ENCODE data around the gene CHAF1B. TPM values are rescaled to one million over a fixed set of nuclear protein-coding genes. Genes with fewer than 3 reads are reported as not detected.
"Not testable (repeated sequence)": the region's sequence is repeated elsewhere in the genome, so short reads cannot be mapped to it uniquely, and the experiment has no call there.

CHAF1B gene
- polyA plus RNA-seq (2012; ENCODE audit: insufficient read depth, insufficient read length, low read depth), result 2.8 TPM

DNA sequence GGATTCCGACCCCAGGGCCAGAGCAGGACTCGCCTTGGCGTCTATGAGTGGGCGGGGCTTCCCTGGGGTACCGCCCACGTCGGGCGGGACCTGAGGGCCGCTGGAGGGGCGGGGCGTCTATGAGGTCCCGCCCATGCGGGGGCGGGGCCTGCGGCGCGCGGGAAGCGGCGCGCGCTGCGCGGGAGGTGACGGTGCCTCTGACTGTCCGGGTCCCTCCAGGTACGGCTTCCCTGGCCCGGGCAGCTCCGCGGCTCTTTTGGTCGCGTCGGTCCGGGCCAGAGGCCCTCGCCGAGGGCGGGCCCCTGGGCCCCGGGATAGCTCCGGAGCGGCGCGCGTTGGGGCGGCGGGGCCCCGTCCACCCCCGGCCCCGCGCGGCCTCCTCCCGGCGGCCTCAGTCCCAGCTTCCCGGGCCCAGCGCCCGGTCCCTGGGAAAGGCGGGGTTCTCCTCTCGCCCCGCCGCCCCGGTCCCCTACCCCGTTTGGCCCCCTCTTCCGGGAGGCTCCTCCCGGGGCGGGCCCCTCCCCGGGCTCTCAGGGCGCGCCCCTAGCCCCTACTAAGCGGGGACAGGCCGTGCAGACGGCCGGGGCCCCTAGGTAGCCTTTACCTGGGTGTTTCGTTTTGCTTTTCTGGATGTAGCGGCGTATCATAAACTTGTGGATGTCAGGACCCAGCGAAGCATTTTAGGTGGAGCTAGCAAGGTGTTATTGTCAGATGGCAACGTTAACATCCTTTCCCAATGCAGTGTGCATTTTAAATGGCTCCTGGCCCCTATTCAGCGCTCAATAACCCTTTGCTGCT is at the start of gene CHAF1B:
TSS of gene CHAF1B (plus strand) at position 160 of the 798 bp plus-strand sequence. CDS start 745 bp downstream, outside the sequence.
- H3K9me3 ChIP-seq, result no peaks in the 10 kb centered on the region
- DNase-seq, result peak; percentile 92
- peaks cover 7% of the 10 kb centered on the region for H3K36me3 ChIP-seq
- no peaks in the 10 kb centered on the region for H3K27me3 ChIP-seq
- TF ChIP-seq, protein P1, sequence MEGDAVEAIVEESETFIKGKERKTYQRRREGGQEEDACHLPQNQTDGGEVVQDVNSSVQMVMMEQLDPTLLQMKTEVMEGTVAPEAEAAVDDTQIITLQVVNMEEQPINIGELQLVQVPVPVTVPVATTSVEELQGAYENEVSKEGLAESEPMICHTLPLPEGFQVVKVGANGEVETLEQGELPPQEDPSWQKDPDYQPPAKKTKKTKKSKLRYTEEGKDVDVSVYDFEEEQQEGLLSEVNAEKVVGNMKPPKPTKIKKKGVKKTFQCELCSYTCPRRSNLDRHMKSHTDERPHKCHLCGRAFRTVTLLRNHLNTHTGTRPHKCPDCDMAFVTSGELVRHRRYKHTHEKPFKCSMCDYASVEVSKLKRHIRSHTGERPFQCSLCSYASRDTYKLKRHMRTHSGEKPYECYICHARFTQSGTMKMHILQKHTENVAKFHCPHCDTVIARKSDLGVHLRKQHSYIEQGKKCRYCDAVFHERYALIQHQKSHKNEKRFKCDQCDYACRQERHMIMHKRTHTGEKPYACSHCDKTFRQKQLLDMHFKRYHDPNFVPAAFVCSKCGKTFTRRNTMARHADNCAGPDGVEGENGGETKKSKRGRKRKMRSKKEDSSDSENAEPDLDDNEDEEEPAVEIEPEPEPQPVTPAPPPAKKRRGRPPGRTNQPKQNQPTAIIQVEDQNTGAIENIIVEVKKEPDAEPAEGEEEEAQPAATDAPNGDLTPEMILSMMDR (IDR thresholded peaks at IDR 0.05; ENCODE audit: low read depth, low read length), result no peak
- no peaks in the 10 kb centered on the region for H3K4me1 ChIP-seq
- peak within 1 kb of the TSS; percentile 61 for H3K4me3 ChIP-seq (ENCODE audit: low read depth, low read length)

DNA sequence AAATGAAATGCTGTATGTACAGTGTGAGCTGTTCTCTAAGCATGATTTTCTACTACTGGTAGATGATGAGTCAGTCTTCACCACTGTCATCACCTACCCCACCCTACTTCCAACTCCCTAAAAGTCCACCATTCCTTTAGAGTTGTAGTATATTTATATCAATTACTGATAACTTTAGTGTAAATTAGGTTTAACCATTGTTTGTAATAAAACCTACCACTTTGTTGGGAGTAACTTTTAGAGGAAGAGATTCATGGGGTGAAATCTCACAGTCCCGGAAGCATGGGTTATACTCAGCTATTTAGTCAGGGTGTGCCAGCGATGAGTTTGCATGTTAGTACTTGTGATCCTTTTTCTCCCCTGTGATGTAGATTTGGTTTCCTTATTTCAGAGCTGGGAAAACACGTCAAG is 48.1 kb upstream of the CHAF1B start:
- Histone ChIP-seq H3K27me3 (no peaks in the 10 kb centered on the region), H3K36me3 (peaks cover 10% of the 10 kb centered on the region), H3K4me3 (ENCODE audit: low read depth, low read length) (no peak overlapping the region), H3K4me1 (no peaks in the 10 kb centered on the region), H3K9me3 (no peaks in the 10 kb centered on the region)
- DNase-seq, result no peak
- TF ChIP-seq, protein P1 (IDR thresholded peaks at IDR 0.05; ENCODE audit: low read depth, low read length), result no peak

DNA sequence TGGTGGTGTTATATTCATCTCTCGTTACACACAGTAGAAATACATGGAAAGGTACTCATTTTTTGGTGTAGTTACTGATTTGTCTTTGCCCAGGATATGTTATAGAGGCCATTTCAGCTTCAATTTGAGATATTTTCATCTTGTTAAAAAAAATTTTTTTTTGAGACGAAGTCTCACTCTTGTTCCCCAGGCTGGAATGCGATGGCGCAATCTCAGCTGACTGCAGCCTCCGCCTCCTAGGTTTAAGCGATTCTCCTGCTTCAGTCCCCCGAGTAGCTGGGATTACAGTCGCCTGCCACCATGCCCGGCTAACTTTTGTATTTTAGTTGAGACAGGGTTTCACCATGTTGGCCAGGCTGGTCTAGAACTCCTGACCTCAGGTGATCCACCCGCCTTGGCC is 46.2 kb upstream of the CHAF1B start:
- TF ChIP-seq, protein P1 (IDR thresholded peaks at IDR 0.05; ENCODE audit: low read depth, low read length), result no peak
- Histone ChIP-seq H3K4me1 (no peaks in the 10 kb centered on the region), H3K9me3 (no peaks in the 10 kb centered on the region), H3K4me3 (ENCODE audit: low read depth, low read length) (no peak overlapping the region), H3K36me3 (peaks cover 10% of the 10 kb centered on the region), H3K27me3 (no peaks in the 10 kb centered on the region)
- DNase-seq, result no peak

DNA sequence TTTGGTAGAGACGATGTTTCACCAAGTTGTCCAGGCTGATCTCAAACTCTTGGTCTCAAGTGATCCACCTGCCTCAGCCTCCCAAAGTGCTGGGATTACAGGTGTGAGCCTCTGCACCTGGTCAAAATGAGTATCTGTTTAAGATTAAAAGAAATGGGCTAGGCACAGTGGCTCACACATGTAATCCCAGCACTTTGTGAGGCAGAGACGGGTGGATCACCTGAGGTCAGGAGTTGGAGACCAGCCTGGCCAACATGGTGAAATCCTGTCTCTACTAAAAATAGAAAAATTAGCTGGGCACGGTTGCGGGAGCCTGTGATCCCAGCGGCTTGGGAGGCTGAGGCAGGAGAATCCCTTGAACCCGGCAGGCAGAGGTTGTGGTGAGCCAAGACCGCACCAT is 42.6 kb upstream of the CHAF1B start:
- peaks cover 20% of the 10 kb centered on the region for H3K36me3 ChIP-seq
- not testable (repeated sequence) for DNase-seq; H3K4me1 ChIP-seq; H3K27me3 ChIP-seq; H3K4me3 ChIP-seq (ENCODE audit: low read depth, low read length); H3K9me3 ChIP-seq

DNA sequence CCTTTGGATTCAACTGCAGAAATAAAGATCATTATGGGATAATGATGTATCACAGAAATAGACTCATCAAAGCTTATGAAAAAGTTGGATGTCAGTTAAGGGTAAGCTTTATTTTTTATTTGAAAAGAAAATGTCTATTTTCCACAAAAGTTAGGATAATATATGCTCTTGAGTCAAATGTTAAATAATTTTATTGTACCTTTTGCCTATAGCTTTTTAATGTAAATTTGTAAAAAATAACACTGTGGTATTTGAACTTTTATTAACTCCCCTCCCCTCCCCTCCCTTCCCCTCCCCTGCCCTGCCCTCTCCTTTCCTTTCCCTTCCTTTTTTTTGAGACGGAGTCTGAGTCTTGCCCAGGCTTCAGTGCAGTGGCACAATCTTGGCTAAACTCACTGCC is 40.3 kb upstream of the CHAF1B start:
- Histone ChIP-seq H3K4me3 (ENCODE audit: low read depth, low read length) (no peak overlapping the region), H3K36me3 (peaks cover 31% of the 10 kb centered on the region), H3K27me3 (no peaks in the 10 kb centered on the region), H3K4me1 (no peaks in the 10 kb centered on the region), H3K9me3 (no peaks in the 10 kb centered on the region)
- TF ChIP-seq, protein P1 (IDR thresholded peaks at IDR 0.05; ENCODE audit: low read depth, low read length), result no peak
- no peak for DNase-seq

DNA sequence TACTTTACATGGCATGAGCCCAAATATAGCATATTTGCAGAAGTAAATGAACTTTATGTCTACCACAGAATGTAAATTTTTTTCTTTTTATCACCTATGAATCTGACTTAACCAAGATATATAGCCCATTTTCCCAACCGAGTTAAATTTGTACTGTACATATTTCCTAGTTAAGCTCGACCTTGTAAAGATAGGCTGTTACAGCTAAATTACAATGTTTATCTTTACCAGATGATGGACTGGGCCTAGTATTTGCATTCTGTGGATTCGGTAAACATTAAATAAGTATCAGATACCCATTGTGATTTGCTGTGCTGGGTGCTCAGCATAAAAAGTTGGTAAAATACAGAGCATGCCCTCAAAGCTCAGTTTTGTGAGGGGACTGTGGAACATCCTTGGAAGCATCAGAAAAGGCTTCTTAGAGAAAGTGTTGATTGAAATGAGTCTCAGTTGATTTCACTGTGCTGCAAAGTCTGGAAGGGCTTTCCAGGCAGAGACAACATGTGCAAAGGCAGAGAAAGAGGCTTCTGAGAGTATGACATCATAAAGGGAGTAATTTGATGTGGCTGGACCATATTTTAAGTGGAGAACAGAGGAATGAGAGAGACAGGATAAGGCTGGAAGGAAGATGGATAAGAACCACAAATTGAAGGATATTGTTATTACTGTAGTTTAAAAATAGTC is 37.8 kb upstream of the CHAF1B start:
- Histone ChIP-seq H3K4me1 (no peaks in the 10 kb centered on the region), H3K36me3 (peaks cover 23% of the 10 kb centered on the region), H3K9me3 (no peaks in the 10 kb centered on the region), H3K27me3 (no peaks in the 10 kb centered on the region), H3K4me3 (ENCODE audit: low read depth, low read length) (no peak overlapping the region)
- no peak for DNase-seq
- TF ChIP-seq, protein P1 (IDR thresholded peaks at IDR 0.05; ENCODE audit: low read depth, low read length), result no peak
